Measurements from ENCODE around the gene NLGN1. TPM values are rescaled to one million over a fixed set of nuclear protein-coding genes. Genes with fewer than 3 reads are reported as not detected.

The NLGN1 gene
- total and polyA plus RNA-seq, 8 donors: 3.1 to 11.9 (median 8.0) TPM

DNA sequence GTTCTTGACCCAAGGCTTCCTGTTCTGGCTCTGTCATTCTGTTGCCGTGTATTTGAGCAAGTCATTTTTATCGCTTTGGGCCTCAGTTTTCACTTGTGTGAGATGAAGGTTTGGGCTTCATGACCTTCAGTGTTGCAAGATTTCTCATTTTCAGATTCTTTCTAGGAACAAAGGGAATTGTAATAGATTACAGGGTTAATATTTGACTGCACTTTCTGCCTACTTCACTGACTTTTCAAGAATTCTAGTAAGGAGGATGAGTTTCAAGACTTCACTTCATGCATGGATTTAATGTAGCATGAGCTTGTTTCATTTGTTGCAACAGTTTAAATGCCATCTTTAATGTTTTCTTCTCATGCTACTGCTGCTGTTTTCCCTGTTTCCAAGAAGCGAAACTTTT is 226.5 kb downstream of the NLGN1 start:
- ATAC-seq: no peak
- TF ChIP-seq, protein P1, sequence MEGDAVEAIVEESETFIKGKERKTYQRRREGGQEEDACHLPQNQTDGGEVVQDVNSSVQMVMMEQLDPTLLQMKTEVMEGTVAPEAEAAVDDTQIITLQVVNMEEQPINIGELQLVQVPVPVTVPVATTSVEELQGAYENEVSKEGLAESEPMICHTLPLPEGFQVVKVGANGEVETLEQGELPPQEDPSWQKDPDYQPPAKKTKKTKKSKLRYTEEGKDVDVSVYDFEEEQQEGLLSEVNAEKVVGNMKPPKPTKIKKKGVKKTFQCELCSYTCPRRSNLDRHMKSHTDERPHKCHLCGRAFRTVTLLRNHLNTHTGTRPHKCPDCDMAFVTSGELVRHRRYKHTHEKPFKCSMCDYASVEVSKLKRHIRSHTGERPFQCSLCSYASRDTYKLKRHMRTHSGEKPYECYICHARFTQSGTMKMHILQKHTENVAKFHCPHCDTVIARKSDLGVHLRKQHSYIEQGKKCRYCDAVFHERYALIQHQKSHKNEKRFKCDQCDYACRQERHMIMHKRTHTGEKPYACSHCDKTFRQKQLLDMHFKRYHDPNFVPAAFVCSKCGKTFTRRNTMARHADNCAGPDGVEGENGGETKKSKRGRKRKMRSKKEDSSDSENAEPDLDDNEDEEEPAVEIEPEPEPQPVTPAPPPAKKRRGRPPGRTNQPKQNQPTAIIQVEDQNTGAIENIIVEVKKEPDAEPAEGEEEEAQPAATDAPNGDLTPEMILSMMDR (IDR thresholded peaks at IDR 0.05): no peak
- H3K27me3 ChIP-seq: no peaks in the 10 kb centered on the region
- no peaks in the 10 kb centered on the region for H3K9me3 ChIP-seq
- no peaks in the 10 kb centered on the region for H3K36me3 ChIP-seq
- H3K4me1 ChIP-seq: no peaks in the 10 kb centered on the region
- DNase-seq: no peak
- intact Hi-C loops (cut with DNase I): no loop called here
- H3K27ac ChIP-seq: no peak overlapping the region
- H3K4me3 ChIP-seq: no peak overlapping the region

- no peaks in the 10 kb centered on the region for H3K27me3 ChIP-seq
- DNase-seq (no peak), ATAC-seq (no peak)
- H3K9me3 ChIP-seq: no peaks in the 10 kb centered on the region
- TF ChIP-seq, protein P1 (IDR thresholded peaks at IDR 0.05): no peak
- intact Hi-C loops (cut with DNase I): no loop called here
- H3K4me3 ChIP-seq: no peak overlapping the region
- no peak overlapping the region for H3K27ac ChIP-seq
- H3K4me1 ChIP-seq: no peaks in the 10 kb centered on the region
- H3K36me3 ChIP-seq: no peaks in the 10 kb centered on the region
Measured at GRCh38 chr3:173630849-173631248, 233.3 kb downstream of the NLGN1 start.

GRCh38 chr3:173632945-173633344 is 235.4 kb downstream of the NLGN1 start:
- no peak for ATAC-seq
- TF ChIP-seq, protein P1 (IDR thresholded peaks at IDR 0.05): no peak
- intact Hi-C loops (cut with DNase I): no loop called here
- no peaks in the 10 kb centered on the region for H3K27me3 ChIP-seq
- no peaks in the 10 kb centered on the region for H3K4me1 ChIP-seq
- H3K27ac ChIP-seq: no peak overlapping the region
- no peak overlapping the region for H3K4me3 ChIP-seq
- no peaks in the 10 kb centered on the region for H3K36me3 ChIP-seq
- no peaks in the 10 kb centered on the region for H3K9me3 ChIP-seq
- DNase-seq: no peak

DNA sequence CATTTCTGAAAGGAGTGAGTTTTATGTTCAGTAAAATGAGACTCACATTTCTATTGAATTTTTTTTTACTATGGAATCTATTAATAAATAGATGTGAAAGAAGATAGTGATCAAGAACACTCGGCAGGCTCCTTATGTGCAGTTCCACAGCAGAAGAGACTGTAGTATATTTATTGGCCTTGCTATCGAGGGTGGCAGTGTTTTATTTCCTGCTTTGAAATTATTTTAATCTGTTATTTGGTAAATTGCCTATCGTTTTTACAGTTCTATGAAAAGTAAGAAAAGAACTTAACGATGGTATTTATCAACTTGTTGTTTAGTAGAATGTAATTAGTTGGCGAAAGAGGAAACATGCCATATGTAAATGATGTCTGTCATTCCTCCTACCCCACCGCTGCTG is 238.3 kb downstream of the NLGN1 start:
- no peak for ATAC-seq
- Histone ChIP-seq H3K36me3 (no peaks in the 10 kb centered on the region), H3K4me3 (no peak overlapping the region), H3K4me1 (no peaks in the 10 kb centered on the region), H3K27ac (no peak overlapping the region), H3K27me3 (no peaks in the 10 kb centered on the region), H3K9me3 (no peaks in the 10 kb centered on the region)
- no peak for DNase-seq
- TF ChIP-seq, protein P1 (IDR thresholded peaks at IDR 0.05): no peak
- intact Hi-C loops (cut with DNase I): no loop called here

- ATAC-seq: no peak
- no peak for DNase-seq
Measured at GRCh38 chr3:173639098-173639497, 241.6 kb downstream of the NLGN1 start.

More at GRCh38 chr3:173639098-173639497, 241.6 kb downstream of the NLGN1 start:
- Histone ChIP-seq H3K9me3 (no peaks in the 10 kb centered on the region), H3K27me3 (no peaks in the 10 kb centered on the region), H3K27ac (no peak overlapping the region), H3K4me1 (no peaks in the 10 kb centered on the region), H3K4me3 (no peak overlapping the region), H3K36me3 (no peaks in the 10 kb centered on the region)
- intact Hi-C loops (cut with DNase I): no loop called here
- TF ChIP-seq, protein P1 (IDR thresholded peaks at IDR 0.05): no peak
